Measurements from ENCODE around the gene SREBF1. TPM values are rescaled to one million over a fixed set of nuclear protein-coding genes. Genes with fewer than 3 reads are reported as not detected.
A peak's percentile ranks its signal among the peaks of the same experiment; 100 is the strongest.

The SREBF1 gene
- total RNA-seq, 1 donor = 115 TPM

GRCh38 chr17:17779015-17779611, 57.7 kb downstream of the SREBF1 start:
- Histone ChIP-seq H3K4me2 (ENCODE audit: insufficient read depth, low read length) (no peak overlapping the region), H4K20me1 (ENCODE audit: insufficient read depth, low read length) (peaks cover 63% of the 10 kb centered on the region), H3K79me2 (ENCODE audit: insufficient read depth, low read length) (peaks cover 6% of the 10 kb centered on the region), H3K36me3 (ENCODE audit: insufficient read depth, low read length) (no peaks in the 10 kb centered on the region), H3K4me3 (ENCODE audit: insufficient read depth, low read length) (no peak overlapping the region), H3K9me3 (ENCODE audit: low read depth, low read length) (no peaks in the 10 kb centered on the region), H3K27ac (ENCODE audit: low read depth, low read length) (no peak overlapping the region), H3K27me3 (ENCODE audit: insufficient read depth, low read length) (no peaks in the 10 kb centered on the region), H3K4me1 (ENCODE audit: insufficient read depth, low read length) (peaks cover 22% of the 10 kb centered on the region), H2AFZ (ENCODE audit: low read length) (no peak overlapping the region)
- TF ChIP-seq CTCF (IDR thresholded peaks at IDR 0.05; ENCODE audit: extremely low read depth, low read depth, low read length) = no peak
- peak; percentile 89 for DNase-seq (ENCODE audit: insufficient read length, low spot score, missing footprints)

GRCh38 chr17:17778308-17779014, 58.3 kb downstream of the SREBF1 start:
- Histone ChIP-seq H4K20me1 (ENCODE audit: insufficient read depth, low read length) (peaks cover 63% of the 10 kb centered on the region), H3K27me3 (ENCODE audit: insufficient read depth, low read length) (no peaks in the 10 kb centered on the region), H3K36me3 (ENCODE audit: insufficient read depth, low read length) (no peaks in the 10 kb centered on the region), H3K4me2 (ENCODE audit: insufficient read depth, low read length) (no peak overlapping the region), H3K4me3 (ENCODE audit: insufficient read depth, low read length) (no peak overlapping the region), H3K9me3 (ENCODE audit: low read depth, low read length) (no peaks in the 10 kb centered on the region), H3K4me1 (ENCODE audit: insufficient read depth, low read length) (peaks cover 17% of the 10 kb centered on the region), H3K27ac (ENCODE audit: low read depth, low read length) (no peak overlapping the region), H2AFZ (ENCODE audit: low read length) (no peak overlapping the region), H3K79me2 (ENCODE audit: insufficient read depth, low read length) (peaks cover 6% of the 10 kb centered on the region)
- DNase-seq (ENCODE audit: insufficient read length, low spot score, missing footprints) = no peak
- TF ChIP-seq CTCF (IDR thresholded peaks at IDR 0.05; ENCODE audit: extremely low read depth, low read depth, low read length) = no peak

GRCh38 chr17:17776889-17777288, 59.9 kb downstream of the SREBF1 start:
- Histone ChIP-seq H3K79me2 (ENCODE audit: insufficient read depth, low read length) (peaks cover 19% of the 10 kb centered on the region), H3K4me3 (ENCODE audit: insufficient read depth, low read length) (no peak overlapping the region), H3K36me3 (ENCODE audit: insufficient read depth, low read length) (no peaks in the 10 kb centered on the region), H3K4me1 (ENCODE audit: insufficient read depth, low read length) (peaks cover 16% of the 10 kb centered on the region), H4K20me1 (ENCODE audit: insufficient read depth, low read length) (peaks cover 75% of the 10 kb centered on the region), H3K27ac (ENCODE audit: low read depth, low read length) (no peak overlapping the region), H3K27me3 (ENCODE audit: insufficient read depth, low read length) (no peaks in the 10 kb centered on the region), H2AFZ (ENCODE audit: low read length) (no peak overlapping the region), H3K4me2 (ENCODE audit: insufficient read depth, low read length) (no peak overlapping the region), H3K9me3 (ENCODE audit: low read depth, low read length) (no peaks in the 10 kb centered on the region)
- no peak for TF ChIP-seq CTCF (IDR thresholded peaks at IDR 0.05; ENCODE audit: extremely low read depth, low read depth, low read length)
- DNase-seq (ENCODE audit: insufficient read length, low spot score, missing footprints) = no peak

Data from osteoblast (primary cell).